ENCODE measurements around the gene SYNJ1. TPM values are rescaled to one million over a fixed set of nuclear protein-coding genes. Genes with fewer than 3 reads are reported as not detected.

Gene SYNJ1
- total RNA-seq, 6 experiments from 2014 or later, result 5.6 to 8.7 (median 6.9) TPM

DNA sequence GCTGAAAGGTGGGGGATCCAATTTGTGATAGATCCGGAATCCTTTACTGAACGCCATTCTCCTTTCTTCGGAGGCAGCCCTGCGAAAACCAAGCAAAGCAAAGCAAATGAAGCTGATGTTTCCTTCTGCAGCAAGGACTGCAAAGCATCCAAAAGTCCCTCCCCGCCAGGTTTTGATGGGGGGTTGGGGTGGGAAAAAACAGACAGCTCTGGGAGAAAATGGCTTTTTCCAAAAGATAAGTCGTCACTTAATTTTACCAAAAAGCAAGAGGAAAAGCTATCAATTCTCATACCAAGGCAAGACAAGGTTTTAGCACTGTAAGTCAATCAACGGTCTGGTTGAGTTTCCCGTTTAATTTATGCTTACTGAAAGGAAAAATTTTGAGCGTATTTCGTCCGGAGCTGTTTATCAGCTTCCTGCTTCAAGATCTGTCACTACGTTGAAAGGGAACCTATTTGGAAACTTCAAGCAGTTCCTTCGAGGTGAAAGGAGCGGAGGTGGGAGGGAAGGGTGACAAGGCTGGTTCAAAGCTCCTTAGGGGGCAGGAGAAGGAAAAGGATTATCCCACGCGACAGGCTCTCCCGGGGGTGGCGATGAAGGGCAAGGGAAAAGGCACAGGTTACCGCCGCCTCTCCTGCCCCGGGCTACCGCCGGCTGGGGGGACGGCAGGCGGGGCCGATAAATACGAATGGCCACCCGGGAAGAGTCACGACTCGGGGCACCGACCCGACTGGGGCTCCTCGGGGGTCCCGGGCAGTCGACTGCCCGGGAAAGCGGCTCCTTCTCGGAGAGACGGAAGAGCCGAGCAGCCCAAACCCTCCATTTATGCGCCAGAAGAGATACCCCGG, 750 bp downstream of the SYNJ1 start:
- Histone ChIP-seq H3K4me3 (peak overlapping the region; percentile 87 to 95 (median 95)), H3K4me1 (peaks cover 0 to 13% (median 2%) of the 10 kb centered on the region in 4 donors), H3K36me3 (no peaks in the 10 kb centered on the region), H3K27ac (peak overlapping the region; percentile 57 to 87 (median 81)), H3K9me3 (no peaks in the 10 kb centered on the region), H3K27me3 (no peaks in the 10 kb centered on the region)
- WGBS (ENCODE audit: insufficient coverage, low coverage, low lambda C conversion rate, missing lambda C conversion rate), result under 1% methylated on average over 22 of the region's 42 CpGs
- peak in 1 of 3 donors; percentile 50 for DNase-seq
- intact Hi-C loops (cut with DNase I), result no loop called here
- no peak for TF ChIP-seq CTCF (IDR thresholded peaks at IDR 0.05)
- TF ChIP-seq POLR2A (IDR thresholded peaks at IDR 0.05), result no peak
- peak; percentile 22 to 49 (median 34) for ATAC-seq

- 74% methylated on average over 5 of the region's 5 CpGs for WGBS (ENCODE audit: insufficient coverage, low coverage, low lambda C conversion rate, missing lambda C conversion rate)
- intact Hi-C loops (cut with DNase I), result no loop called here
- ATAC-seq, result no peak
- TF ChIP-seq POLR2A (IDR thresholded peaks at IDR 0.05) (no peak), CTCF (IDR thresholded peaks at IDR 0.05) (no peak)
- Histone ChIP-seq H3K27me3 (no peaks in the 10 kb centered on the region), H3K9me3 (no peaks in the 10 kb centered on the region), H3K4me1 (no peaks in the 10 kb centered on the region), H3K4me3 (no peak overlapping the region), H3K27ac (no peak overlapping the region), H3K36me3 (no peaks in the 10 kb centered on the region)
- DNase-seq, result no peak
Measured at GRCh38 chr21:32719085-32719484, 8.7 kb downstream of the SYNJ1 start.

DNA sequence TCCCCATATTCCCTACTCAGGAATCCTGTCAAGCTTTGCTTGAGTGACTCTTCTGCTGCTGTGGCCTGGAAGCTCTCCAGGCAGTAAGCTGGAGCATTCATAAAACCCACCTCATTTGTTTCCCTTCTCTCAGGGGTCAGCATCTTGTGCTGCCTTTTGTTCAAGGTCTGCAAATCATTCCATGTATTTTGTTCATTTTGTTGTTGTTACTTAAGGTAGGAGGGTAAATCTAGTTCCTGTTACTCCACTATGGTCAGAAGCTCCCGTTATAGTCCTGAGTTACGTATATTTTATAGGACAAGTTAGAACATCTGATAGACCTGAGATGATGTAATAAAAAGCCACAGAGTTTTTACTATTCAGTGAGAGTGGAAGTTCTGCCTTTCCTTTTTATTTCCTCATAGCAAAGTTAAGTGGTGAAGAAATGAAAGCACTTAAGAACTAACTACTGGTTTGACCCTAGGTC, 9.9 kb downstream of the SYNJ1 start:
- Histone ChIP-seq H3K36me3 (no peaks in the 10 kb centered on the region), H3K27me3 (no peaks in the 10 kb centered on the region), H3K9me3 (no peaks in the 10 kb centered on the region), H3K4me1 (no peaks in the 10 kb centered on the region), H3K27ac (no peak overlapping the region), H3K4me3 (no peak overlapping the region)
- no peak for DNase-seq
- 70% methylated on average over 2 of the region's 2 CpGs for WGBS (ENCODE audit: insufficient coverage, low coverage, low lambda C conversion rate, missing lambda C conversion rate)
- no peak for ATAC-seq
- TF ChIP-seq POLR2A (IDR thresholded peaks at IDR 0.05) (no peak), CTCF (IDR thresholded peaks at IDR 0.05) (no peak)
- intact Hi-C loops (cut with DNase I), result no loop called here

GRCh38 chr21:32716486-32716885, 11.3 kb downstream of the SYNJ1 start:
- 95% methylated on average over 2 of the region's 2 CpGs for WGBS (ENCODE audit: insufficient coverage, low coverage, low lambda C conversion rate, missing lambda C conversion rate)

More at GRCh38 chr21:32716486-32716885, 11.3 kb downstream of the SYNJ1 start:
- Histone ChIP-seq H3K27ac (no peak overlapping the region), H3K4me3 (no peak overlapping the region), H3K9me3 (no peaks in the 10 kb centered on the region), H3K36me3 (no peaks in the 10 kb centered on the region), H3K4me1 (no peaks in the 10 kb centered on the region), H3K27me3 (no peaks in the 10 kb centered on the region)
- ATAC-seq (no peak), DNase-seq (no peak)
- intact Hi-C loops (cut with DNase I), result no loop called here
- TF ChIP-seq CTCF (IDR thresholded peaks at IDR 0.05) (no peak), POLR2A (IDR thresholded peaks at IDR 0.05) (no peak)

Measured in right lobe of liver (tissue), 6 donors.